GM06990 (cell line): ENCODE measurements around the gene HIVEP1.

Source experiments
- DNase-seq: peaks from one replicate; pipeline ENCODE4 v3.0.0-alpha.2; 2011; ENCODE audit not compliant: insufficient read length; ENCODE audit errors: extremely low read depth
- H3K27me3 ChIP-seq: replicated peaks from 2 replicates; pipeline ENCODE4 v1.6.0; 2011; ENCODE audit warnings: low read length; ENCODE audit not compliant: control insufficient read depth, insufficient read depth
- H3K36me3 ChIP-seq: 2 replicates; pipeline ENCODE4 v1.5.1; 2011; ENCODE audit warnings: low read length; ENCODE audit not compliant: control insufficient read depth, insufficient read depth
- H3K4me3 ChIP-seq: replicated peaks from 2 replicates; pipeline ENCODE4 v1.5.1; 2011; ENCODE audit warnings: low read depth, mild to moderate bottlenecking, control low read depth, low read length
- TF ChIP-seq, protein P1 (sequence below): IDR thresholded peaks from 2 replicates; pipeline ENCODE4 v1.5.1; 2011; ENCODE audit warnings: low read length, control low read depth, mild to moderate bottlenecking, inconsistent platforms; ENCODE audit not compliant: insufficient read depth, poor library complexity, severe bottlenecking

Gene HIVEP1

DNA sequence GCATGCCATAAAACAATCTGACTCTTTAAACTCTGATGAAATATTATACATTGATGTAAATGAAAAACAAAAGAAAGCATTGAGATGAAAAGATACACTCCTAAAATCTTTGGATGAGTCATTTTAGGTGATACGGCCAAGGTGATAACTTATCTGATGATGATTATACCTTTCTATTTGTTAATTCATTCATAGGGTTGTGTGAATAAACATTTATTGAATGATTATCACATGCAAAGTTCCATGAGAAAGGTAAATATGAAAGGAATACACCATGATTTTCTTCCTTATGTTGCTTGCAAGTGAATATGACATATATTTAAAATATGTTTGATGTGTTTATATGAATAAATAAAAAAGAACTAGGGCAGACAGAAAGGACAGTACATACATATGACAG is 15.4 kb upstream of the HIVEP1 start:
- TF ChIP-seq, protein P1, sequence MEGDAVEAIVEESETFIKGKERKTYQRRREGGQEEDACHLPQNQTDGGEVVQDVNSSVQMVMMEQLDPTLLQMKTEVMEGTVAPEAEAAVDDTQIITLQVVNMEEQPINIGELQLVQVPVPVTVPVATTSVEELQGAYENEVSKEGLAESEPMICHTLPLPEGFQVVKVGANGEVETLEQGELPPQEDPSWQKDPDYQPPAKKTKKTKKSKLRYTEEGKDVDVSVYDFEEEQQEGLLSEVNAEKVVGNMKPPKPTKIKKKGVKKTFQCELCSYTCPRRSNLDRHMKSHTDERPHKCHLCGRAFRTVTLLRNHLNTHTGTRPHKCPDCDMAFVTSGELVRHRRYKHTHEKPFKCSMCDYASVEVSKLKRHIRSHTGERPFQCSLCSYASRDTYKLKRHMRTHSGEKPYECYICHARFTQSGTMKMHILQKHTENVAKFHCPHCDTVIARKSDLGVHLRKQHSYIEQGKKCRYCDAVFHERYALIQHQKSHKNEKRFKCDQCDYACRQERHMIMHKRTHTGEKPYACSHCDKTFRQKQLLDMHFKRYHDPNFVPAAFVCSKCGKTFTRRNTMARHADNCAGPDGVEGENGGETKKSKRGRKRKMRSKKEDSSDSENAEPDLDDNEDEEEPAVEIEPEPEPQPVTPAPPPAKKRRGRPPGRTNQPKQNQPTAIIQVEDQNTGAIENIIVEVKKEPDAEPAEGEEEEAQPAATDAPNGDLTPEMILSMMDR = no peak
- Histone ChIP-seq H3K36me3 (no peaks in the 10 kb centered on the region), H3K4me3 (no peak overlapping the region), H3K27me3 (no peaks in the 10 kb centered on the region)
- DNase-seq = no peak

- TF ChIP-seq, protein P1 = no peak
- H3K4me3 ChIP-seq = no peak overlapping the region
- H3K36me3 ChIP-seq = no peaks in the 10 kb centered on the region
- no peaks in the 10 kb centered on the region for H3K27me3 ChIP-seq
- no peak for DNase-seq
Observed at GRCh38 chr6:11999246-11999645, 12.9 kb upstream of the HIVEP1 start.

DNA sequence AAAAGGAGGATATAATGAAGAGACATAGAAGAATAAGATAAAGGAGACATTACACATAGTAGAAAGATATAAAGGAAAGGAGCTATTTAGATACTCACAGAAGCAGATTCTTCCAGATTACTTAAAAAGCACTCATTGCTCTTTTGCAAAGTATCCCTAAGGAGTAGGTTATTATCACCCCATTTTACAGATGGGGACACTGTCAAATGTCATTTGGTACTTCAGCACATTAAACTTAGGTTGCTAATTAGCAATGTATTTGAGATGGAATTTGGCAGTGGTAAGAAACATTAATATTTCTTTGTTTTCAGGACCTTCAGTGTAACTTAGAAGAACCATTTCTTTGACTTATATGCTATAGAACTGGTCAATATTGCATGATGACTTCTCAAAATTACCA is 11.9 kb upstream of the HIVEP1 start:
- Histone ChIP-seq H3K36me3 (no peaks in the 10 kb centered on the region), H3K4me3 (no peak overlapping the region), H3K27me3 (no peaks in the 10 kb centered on the region)
- TF ChIP-seq, protein P1 = no peak
- DNase-seq = no peak

DNA sequence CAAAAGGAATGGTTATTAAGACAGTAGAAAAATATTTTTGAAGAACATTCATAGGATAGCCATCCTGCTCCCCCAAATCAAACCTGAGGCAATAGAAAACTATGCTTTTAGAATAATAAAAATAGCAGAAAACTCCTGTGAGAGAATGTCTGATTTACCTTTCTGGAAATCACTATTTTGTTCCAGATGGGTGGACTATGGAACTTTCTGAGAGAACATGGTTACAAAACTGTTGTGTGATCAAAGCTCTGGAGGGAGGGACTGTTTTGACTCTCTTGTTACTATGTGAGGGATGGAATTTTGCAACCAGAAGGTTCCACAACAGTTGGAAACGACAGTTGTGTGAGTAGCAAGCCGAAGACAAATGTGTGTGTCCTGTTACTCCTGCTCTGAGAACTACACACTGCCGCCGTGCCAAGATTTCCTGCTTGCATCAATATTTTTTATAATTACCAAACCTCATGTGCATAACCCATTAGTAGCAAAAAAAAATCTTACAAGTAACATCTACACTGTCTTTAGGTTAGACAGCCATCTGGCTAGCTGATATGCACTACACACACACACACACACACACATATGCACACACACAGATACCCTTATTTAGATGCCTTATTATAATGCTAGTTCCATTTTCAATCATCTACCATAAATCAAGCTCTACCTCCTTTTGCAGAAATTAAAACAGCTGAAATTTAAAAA is 11.0 kb upstream of the HIVEP1 start:
- Histone ChIP-seq H3K4me3 (no peak overlapping the region), H3K27me3 (no peaks in the 10 kb centered on the region), H3K36me3 (no peaks in the 10 kb centered on the region)
- TF ChIP-seq, protein P1 = no peak
- no peak for DNase-seq

- no peak for DNase-seq
- no peaks in the 10 kb centered on the region for H3K36me3 ChIP-seq
- no peaks in the 10 kb centered on the region for H3K27me3 ChIP-seq
- H3K4me3 ChIP-seq = no peak overlapping the region
- TF ChIP-seq, protein P1 = no peak
Observed at GRCh38 chr6:12001706-12002435, 10.2 kb upstream of the HIVEP1 start.
